Measurements from ENCODE around the gene AGPS.

Gene AGPS

GRCh38 chr2:177535000-177535399 is 142.4 kb downstream of the AGPS start:
- CTCF ChIA-PET, result interaction anchor here (0.6 to 0.9 kb wide), 2 partner anchors 69 to 193 kb away, joined by 3 read pairs; no protein-coding TSS in a partner anchor
- Histone ChIP-seq H3K4me3 (ENCODE audit: low read depth, low read length) (no peak overlapping the region), H3K36me3 (ENCODE audit: control insufficient read depth in 2 of 2, insufficient read depth in 1 of 2, low read length in 2 of 2) (peaks cover 0 to 3% of the 10 kb centered on the region in 2 experiments; a peak in 1 of 3 replicates), H3K4me1 (ENCODE audit: control insufficient read depth, insufficient read depth, low read length) (no peaks in the 10 kb centered on the region), H3K9me3 (ENCODE audit: control insufficient read depth, insufficient read depth, low read depth, low read length) (no peaks in the 10 kb centered on the region), H3K27ac (ENCODE audit: extremely low read depth, low read depth, low read length) (no peak overlapping the region)
- TF ChIP-seq ZNF558 (tag by site-specific recombination; IDR thresholded peaks at IDR 0.05) (peak; percentile 82), ZNF140 (tag by site-specific recombination; IDR thresholded peaks at IDR 0.05) (no peak)
- POLR2A ChIA-PET, result no interaction called here

GRCh38 chr2:177535958-177536504 is 143.5 kb downstream of the AGPS start:
- Histone ChIP-seq H3K4me3 (ENCODE audit: low read depth, low read length) (no peak overlapping the region), H3K27ac (ENCODE audit: extremely low read depth, low read depth, low read length) (no peak overlapping the region), H3K9me3 (ENCODE audit: control insufficient read depth, insufficient read depth, low read depth, low read length) (no peaks in the 10 kb centered on the region), H3K4me1 (ENCODE audit: control insufficient read depth, insufficient read depth, low read length) (no peaks in the 10 kb centered on the region), H3K36me3 (ENCODE audit: control insufficient read depth in 2 of 2, insufficient read depth in 1 of 2, low read length in 2 of 2) (peaks cover 0 to 3% of the 10 kb centered on the region in 2 experiments; a peak in 1 of 3 replicates)
- no peak for TF ChIP-seq ZNF280D (tag by site-specific recombination; IDR thresholded peaks at IDR 0.05)
- peak; percentile 21; the same call in 1 of the 2 replicates for TF ChIP-seq ZIC2 (tag by site-specific recombination; IDR thresholded peaks at IDR 0.05)
- 0 out of 2 replicates have a peak, but pooled peaks have one; percentile 10 for TF ChIP-seq FEZF1 (tag by site-specific recombination; IDR thresholded peaks at IDR 0.05)
- POLR2A ChIA-PET, result no interaction called here
- CTCF ChIA-PET, result interaction anchor here (0.5 to 1.5 kb wide), 4 partner anchors 23 to 191 kb away, joined by 3 to 4 read pairs (median 4); no protein-coding TSS in a partner anchor

- TF ChIP-seq SETDB1 (IDR thresholded peaks at IDR 0.05; ENCODE audit: insufficient read length, low read length), result no peak
- TF ChIP-seq INSM2 (tag by site-specific recombination; IDR thresholded peaks at IDR 0.05), result no peak
- no peak for TF ChIP-seq ZNF398 (tag by site-specific recombination; IDR thresholded peaks at IDR 0.05)
- no peak for TF ChIP-seq ELK4 (IDR thresholded peaks at IDR 0.05; ENCODE audit: borderline replicate concordance, low read depth, low read length)
- TF ChIP-seq SCRT1 (tag by site-specific recombination; IDR thresholded peaks at IDR 0.05; ENCODE audit: borderline replicate concordance), result no peak
- no peak for TF ChIP-seq ZNF335 (tag by site-specific recombination; conservative IDR thresholded peaks at IDR 0.05)
- no peaks in the 10 kb centered on the region for H3K9me3 ChIP-seq (ENCODE audit: control insufficient read depth, insufficient read depth, low read depth, low read length)
- ChIA-PET CTCF (interaction anchor here (0.7 to 1.5 kb wide), 2 partner anchors 47 to 155 kb away, joined by 3 to 4 read pairs; no protein-coding TSS in a partner anchor), POLR2A (no interaction called here)
- peaks cover 0 to 3% of the 10 kb centered on the region in 2 experiments; a peak in 1 of 3 replicates for H3K36me3 ChIP-seq (ENCODE audit: control insufficient read depth in 2 of 2, insufficient read depth in 1 of 2, low read length in 2 of 2)
- no peak overlapping the region for H3K4me3 ChIP-seq (ENCODE audit: low read depth, low read length)
- H3K4me1 ChIP-seq (ENCODE audit: control insufficient read depth, insufficient read depth, low read length), result no peaks in the 10 kb centered on the region
- H3K27ac ChIP-seq (ENCODE audit: extremely low read depth, low read depth, low read length), result no peak overlapping the region
Observed at GRCh38 chr2:177537213-177537612, 144.6 kb downstream of the AGPS start.

Data from HEK293 (cell line).